ENCODE results near the gene MRM2. TPM values are rescaled to one million over a fixed set of nuclear protein-coding genes. Genes with fewer than 3 reads are reported as not detected.
A peak's percentile ranks its signal among the peaks of the same experiment; 100 is the strongest.

MRM2 gene
- total RNA-seq, 2 experiments from 2014 or later = 3.6 to 3.7 TPM

- TF ChIP-seq, protein P1, sequence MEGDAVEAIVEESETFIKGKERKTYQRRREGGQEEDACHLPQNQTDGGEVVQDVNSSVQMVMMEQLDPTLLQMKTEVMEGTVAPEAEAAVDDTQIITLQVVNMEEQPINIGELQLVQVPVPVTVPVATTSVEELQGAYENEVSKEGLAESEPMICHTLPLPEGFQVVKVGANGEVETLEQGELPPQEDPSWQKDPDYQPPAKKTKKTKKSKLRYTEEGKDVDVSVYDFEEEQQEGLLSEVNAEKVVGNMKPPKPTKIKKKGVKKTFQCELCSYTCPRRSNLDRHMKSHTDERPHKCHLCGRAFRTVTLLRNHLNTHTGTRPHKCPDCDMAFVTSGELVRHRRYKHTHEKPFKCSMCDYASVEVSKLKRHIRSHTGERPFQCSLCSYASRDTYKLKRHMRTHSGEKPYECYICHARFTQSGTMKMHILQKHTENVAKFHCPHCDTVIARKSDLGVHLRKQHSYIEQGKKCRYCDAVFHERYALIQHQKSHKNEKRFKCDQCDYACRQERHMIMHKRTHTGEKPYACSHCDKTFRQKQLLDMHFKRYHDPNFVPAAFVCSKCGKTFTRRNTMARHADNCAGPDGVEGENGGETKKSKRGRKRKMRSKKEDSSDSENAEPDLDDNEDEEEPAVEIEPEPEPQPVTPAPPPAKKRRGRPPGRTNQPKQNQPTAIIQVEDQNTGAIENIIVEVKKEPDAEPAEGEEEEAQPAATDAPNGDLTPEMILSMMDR (IDR thresholded peaks at IDR 0.05) = no peak
These were observed 44.4 kb downstream of the MRM2 start for GRCh38 chr7:2197436-2198155.

DNA sequence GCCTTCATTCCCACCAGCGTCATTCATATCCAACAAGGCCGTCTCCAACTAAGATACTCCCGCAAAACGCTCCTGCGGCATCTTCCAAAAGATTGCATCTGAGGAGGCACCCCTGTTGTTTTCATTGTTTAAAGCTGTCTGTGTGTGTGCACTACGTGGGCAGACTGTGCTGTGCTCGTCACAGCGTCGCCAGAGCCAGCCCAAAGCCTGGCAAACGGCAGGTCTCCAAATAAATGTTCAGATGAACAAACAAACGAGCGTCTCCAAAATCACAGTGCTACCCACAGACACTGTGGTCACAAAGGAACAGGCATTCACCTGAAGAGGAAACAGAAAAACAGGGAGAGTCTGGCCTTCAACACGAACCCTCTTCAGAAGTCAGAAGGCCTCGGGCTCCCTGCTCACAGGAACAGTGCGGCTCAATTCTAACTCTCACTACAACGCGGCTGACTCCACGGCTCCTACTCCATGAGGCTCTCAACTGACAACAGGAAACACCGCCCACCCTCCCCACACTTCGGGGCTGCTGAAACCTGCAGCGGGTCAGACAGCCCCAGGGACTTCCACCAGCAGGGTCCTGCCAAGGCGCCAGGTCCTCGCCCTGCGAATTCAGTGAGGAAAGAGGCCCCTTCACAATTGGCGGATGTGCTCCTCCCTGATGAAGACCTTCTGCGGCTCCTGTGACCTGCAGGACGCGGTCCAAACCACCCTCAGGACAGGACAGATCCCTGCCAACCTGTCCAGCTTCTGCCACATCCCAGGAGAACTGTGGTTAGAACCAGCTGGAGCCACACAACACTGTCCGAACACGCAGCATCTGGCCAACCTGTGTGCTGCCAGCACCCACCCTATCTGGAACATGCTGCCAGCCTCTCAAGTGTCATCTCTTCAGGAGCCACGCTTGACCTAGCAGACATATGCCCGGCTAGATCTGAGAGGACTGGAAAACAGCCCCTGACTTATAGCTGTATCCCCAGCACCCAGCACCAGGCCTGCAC is 45.3 kb downstream of the MRM2 start:
- Histone ChIP-seq H3K27ac (ENCODE audit: low read depth in 1 of 2, low read length in 2 of 2) (no peak overlapping the region), H3K4me3 (ENCODE audit: low read length) (no peak overlapping the region), H3K4me1 (ENCODE audit: insufficient read depth, low read length) (no peaks in the 10 kb centered on the region), H3K27me3 (ENCODE audit: control insufficient read depth in 1 of 2, insufficient read depth in 2 of 2, low read length in 2 of 2) (no peaks in the 10 kb centered on the region), H3K9me3 (ENCODE audit: control insufficient read depth in 1 of 2, insufficient read depth in 1 of 2, low read length in 2 of 2) (peaks cover 11 to 25% of the 10 kb centered on the region in 2 experiments), H3K36me3 (ENCODE audit: insufficient read depth, low read length) (peaks cover 26% of the 10 kb centered on the region)
- H3K27ac Mint-ChIP-seq = no peak overlapping the region
- intact Hi-C loops (cut with DNase I, micrococcal nuclease) = no loop called here
- no peaks in the 10 kb centered on the region for H3K4me1 Mint-ChIP-seq (ENCODE audit: low read depth)
- H3K27me3 Mint-ChIP-seq = no peaks in the 10 kb centered on the region
- no peak overlapping the region for H3K4me3 Mint-ChIP-seq
- H3K36me3 Mint-ChIP-seq (ENCODE audit: low read depth) = peaks cover 51% of the 10 kb centered on the region
- H3K9me3 Mint-ChIP-seq = no peaks in the 10 kb centered on the region
- ChIA-PET POLR2A (no interaction called here), CTCF (no interaction called here)
- TF ChIP-seq, protein P1 (IDR thresholded peaks at IDR 0.05) = no peak
- ATAC-seq (ENCODE audit: poor library complexity) (no peak), DNase-seq (no peak)

More at GRCh38 chr7:2197436-2198155, 44.4 kb downstream of the MRM2 start:
- intact Hi-C loops (cut with DNase I, micrococcal nuclease) = no loop called here
- no peak overlapping the region for H3K4me3 Mint-ChIP-seq
- no peaks in the 10 kb centered on the region for H3K4me1 ChIP-seq (ENCODE audit: insufficient read depth, low read length)
- peaks cover 47% of the 10 kb centered on the region for H3K36me3 Mint-ChIP-seq (ENCODE audit: low read depth)
- H3K27ac ChIP-seq (ENCODE audit: low read depth in 1 of 2, low read length in 2 of 2) = no peak overlapping the region
- ATAC-seq (ENCODE audit: poor library complexity) (no peak), DNase-seq (peak in 1 of 14 experiments; percentile 11)
- no peak overlapping the region for H3K27ac Mint-ChIP-seq
- H3K4me3 ChIP-seq (ENCODE audit: low read length) = no peak overlapping the region
- H3K9me3 ChIP-seq (ENCODE audit: control insufficient read depth in 1 of 2, insufficient read depth in 1 of 2, low read length in 2 of 2) = peaks cover 11 to 25% of the 10 kb centered on the region in 2 experiments
- H3K27me3 Mint-ChIP-seq = no peaks in the 10 kb centered on the region
- no peaks in the 10 kb centered on the region for H3K4me1 Mint-ChIP-seq (ENCODE audit: low read depth)
- H3K36me3 ChIP-seq (ENCODE audit: insufficient read depth, low read length) = peaks cover 26% of the 10 kb centered on the region
- no peaks in the 10 kb centered on the region for H3K9me3 Mint-ChIP-seq
- ChIA-PET CTCF (no interaction called here), POLR2A (no interaction called here)
- no peaks in the 10 kb centered on the region for H3K27me3 ChIP-seq (ENCODE audit: control insufficient read depth in 1 of 2, insufficient read depth in 2 of 2, low read length in 2 of 2)

DNA sequence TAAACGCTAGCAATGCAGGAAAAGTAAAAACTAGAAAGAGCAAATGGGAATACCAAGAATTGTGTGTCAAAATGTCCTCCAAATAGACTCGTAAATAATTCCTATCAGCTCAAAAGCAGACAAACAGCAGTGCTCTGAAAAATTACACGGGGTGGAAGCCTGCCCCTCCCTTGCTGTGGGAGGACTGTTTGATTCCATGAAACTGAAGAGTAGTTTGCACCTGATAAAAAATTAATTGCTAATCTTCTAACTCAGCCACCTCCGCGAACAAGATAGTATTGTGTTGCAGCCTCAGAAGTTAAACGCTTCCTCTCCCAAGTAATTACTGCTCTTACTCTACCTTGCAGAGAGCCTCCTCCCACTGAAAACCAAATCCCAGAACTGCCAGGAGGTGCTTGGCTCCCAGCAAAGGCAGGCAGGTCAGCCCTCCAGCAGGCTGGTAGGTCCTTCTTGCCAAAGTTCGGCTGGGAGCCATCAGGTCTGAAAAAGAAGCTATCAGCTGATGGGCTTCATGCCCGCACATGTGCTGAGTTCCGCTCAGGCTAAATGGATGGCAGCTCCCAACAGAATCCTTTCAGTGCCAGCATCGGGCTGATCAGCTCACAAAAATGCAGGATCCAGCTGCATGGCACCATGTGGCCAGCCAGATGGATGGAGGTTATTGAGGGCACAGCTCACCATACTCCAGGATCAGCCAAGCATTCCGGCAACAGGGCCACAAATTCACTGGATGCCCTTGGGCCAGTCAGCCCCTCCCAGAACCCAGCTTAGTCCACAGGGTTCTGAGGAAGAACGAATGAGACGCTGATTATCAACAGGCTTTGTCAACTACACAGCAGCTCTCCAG is 46.4 kb downstream of the MRM2 start:
- DNase-seq = no peak
- ChIA-PET POLR2A (no interaction called here), CTCF (interaction anchor here (0.8 kb wide), 1 partner anchor 158 kb away, joined by 3 read pairs; no protein-coding TSS in a partner anchor)
- H3K9me3 ChIP-seq (ENCODE audit: control insufficient read depth in 1 of 2, insufficient read depth in 1 of 2, low read length in 2 of 2) = peaks cover 11 to 25% of the 10 kb centered on the region in 2 experiments
- H3K4me3 ChIP-seq (ENCODE audit: low read length) = no peak overlapping the region
- no peak for ATAC-seq (ENCODE audit: poor library complexity)
- no peaks in the 10 kb centered on the region for H3K27me3 ChIP-seq (ENCODE audit: control insufficient read depth in 1 of 2, insufficient read depth in 2 of 2, low read length in 2 of 2)
- TF ChIP-seq, protein P1 (IDR thresholded peaks at IDR 0.05) = no peak
- H3K9me3 Mint-ChIP-seq = no peaks in the 10 kb centered on the region
- H3K36me3 ChIP-seq (ENCODE audit: insufficient read depth, low read length) = peaks cover 25% of the 10 kb centered on the region
- intact Hi-C loops (cut with DNase I, micrococcal nuclease) = no loop called here
- no peak overlapping the region for H3K27ac Mint-ChIP-seq
- peaks cover 57% of the 10 kb centered on the region for H3K36me3 Mint-ChIP-seq (ENCODE audit: low read depth)
- H3K27ac ChIP-seq (ENCODE audit: low read depth in 1 of 2, low read length in 2 of 2) = no peak overlapping the region
- H3K27me3 Mint-ChIP-seq = no peaks in the 10 kb centered on the region
- no peaks in the 10 kb centered on the region for H3K4me1 ChIP-seq (ENCODE audit: insufficient read depth, low read length)
- no peak overlapping the region for H3K4me3 Mint-ChIP-seq
- H3K4me1 Mint-ChIP-seq (ENCODE audit: low read depth) = no peaks in the 10 kb centered on the region

Data from CD4-positive, alpha-beta T cell (primary cell).